GM18861 (cell line): Measurements from ENCODE around the gene APOL6.

ENCODE experiments used
- ATAC-seq: cut with Tn5 transposase; IDR thresholded peaks from one replicate; pipeline ENCODE4 v1.9.1; 2021; ENCODE audit not compliant: unreplicated experiment

APOL6 gene

DNA sequence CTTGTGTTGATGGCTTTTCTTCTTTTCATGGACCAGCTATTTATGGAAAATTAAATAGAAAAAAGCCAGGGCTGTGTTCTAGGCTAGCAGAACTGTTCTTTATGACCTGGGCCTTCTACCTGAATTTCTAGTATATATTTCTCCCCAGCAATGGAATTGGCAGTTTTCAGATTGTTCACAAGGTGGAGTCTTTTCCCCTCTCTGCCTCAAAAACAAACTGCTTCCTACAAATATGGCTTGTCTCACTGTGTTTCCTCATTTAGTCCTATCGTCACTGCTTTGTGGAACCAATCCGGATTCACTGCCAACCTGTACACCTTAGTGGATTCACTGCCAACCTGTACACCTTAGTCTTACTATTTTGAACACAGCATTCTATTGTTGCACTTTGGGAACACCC lies 64.4 kb downstream of the APOL6 start:
- ATAC-seq, result no peak

GRCh38 chr22:35717572-35717971 lies 69.3 kb downstream of the APOL6 start, which contains the start of gene APOL5:
Gene APOL5 (plus strand): TSS chr22:35717872. CDS start chr22:35717872, 0 bp downstream.
- no peak for ATAC-seq
